HepG2 (cell line): ENCODE results near the gene HNRNPA2B1.
"Not testable (repeated sequence)": the region's sequence is repeated elsewhere in the genome, so short reads cannot be mapped to it uniquely, and the experiment has no call there.

ENCODE experiments used
- EEA1 ChIP-seq: sonication (generic); formaldehyde crosslinking; IDR thresholded peaks from 2 replicates; pipeline ENCODE4 v1.5.1; 2020; ENCODE audit warnings: mild to moderate bottlenecking, missing genetic modification reagents, borderline replicate concordance
- SIN3A ChIP-seq: IDR thresholded peaks from 2 replicates; pipeline ENCODE4 v1.6.1; 2011; ENCODE audit warnings: low read depth, mild to moderate bottlenecking, control low read depth, low read length, borderline replicate concordance
- ZNF317 ChIP-seq: sonication (generic); formaldehyde crosslinking; IDR thresholded peaks from 2 replicates; pipeline ENCODE4 v1.5.0; 2020; ENCODE audit warnings: mild to moderate bottlenecking, missing genetic modification reagents
- TF ChIP-seq, protein P1 (sequence below), 2 experiments: sonication (generic) in 1 of 2; formaldehyde crosslinking in 1 of 2; IDR thresholded peaks; 2 replicates each; pipeline versions ENCODE4 v1.4.0 to v1.6.1; 2016 to 2020; ENCODE audit warnings: borderline replicate concordance in 1 of 2, low read depth in 1 of 2, mild to moderate bottlenecking in 1 of 2, missing genetic modification reagents in 1 of 2

DNA sequence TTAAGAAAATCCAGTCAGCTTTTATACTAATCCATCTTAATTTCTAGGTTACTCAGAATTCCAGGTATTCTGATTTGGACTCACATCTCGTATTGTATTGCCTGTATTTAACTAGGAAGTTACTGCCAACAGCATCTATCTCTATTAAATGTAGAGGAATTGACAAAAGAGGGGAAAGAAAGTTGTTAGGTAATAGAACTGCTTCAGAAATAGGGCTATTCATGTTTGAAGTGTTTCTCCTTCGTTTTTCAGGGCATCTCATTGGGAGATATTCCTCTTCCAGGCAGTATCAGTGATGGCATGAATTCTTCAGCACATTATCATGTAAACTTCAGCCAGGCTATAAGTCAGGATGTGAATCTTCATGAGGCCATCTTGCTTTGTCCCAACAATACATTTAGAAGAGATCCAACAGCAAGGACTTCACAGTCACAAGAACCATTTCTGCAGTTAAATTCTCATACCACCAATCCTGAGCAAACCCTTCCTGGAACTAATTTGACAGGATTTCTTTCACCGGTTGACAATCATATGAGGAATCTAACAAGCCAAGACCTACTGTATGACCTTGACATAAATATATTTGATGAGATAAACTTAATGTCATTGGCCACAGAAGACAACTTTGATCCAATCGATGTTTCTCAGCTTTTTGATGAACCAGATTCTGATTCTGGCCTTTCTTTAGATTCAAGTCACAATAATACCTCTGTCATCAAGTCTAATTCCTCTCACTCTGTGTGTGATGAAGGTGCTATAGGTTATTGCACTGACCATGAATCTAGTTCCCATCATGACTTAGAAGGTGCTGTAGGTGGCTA is 16.1 kb downstream of the HNRNPA2B1 start:
- TF ChIP-seq, protein P1, sequence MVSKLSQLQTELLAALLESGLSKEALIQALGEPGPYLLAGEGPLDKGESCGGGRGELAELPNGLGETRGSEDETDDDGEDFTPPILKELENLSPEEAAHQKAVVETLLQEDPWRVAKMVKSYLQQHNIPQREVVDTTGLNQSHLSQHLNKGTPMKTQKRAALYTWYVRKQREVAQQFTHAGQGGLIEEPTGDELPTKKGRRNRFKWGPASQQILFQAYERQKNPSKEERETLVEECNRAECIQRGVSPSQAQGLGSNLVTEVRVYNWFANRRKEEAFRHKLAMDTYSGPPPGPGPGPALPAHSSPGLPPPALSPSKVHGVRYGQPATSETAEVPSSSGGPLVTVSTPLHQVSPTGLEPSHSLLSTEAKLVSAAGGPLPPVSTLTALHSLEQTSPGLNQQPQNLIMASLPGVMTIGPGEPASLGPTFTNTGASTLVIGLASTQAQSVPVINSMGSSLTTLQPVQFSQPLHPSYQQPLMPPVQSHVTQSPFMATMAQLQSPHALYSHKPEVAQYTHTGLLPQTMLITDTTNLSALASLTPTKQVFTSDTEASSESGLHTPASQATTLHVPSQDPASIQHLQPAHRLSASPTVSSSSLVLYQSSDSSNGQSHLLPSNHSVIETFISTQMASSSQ (IDR thresholded peaks at IDR 0.05; ENCODE audit: low read depth), result not testable (repeated sequence)
- TF ChIP-seq, protein P1 (CRISPR knock-in tag; IDR thresholded peaks at IDR 0.05; ENCODE audit: borderline replicate concordance), result not testable (repeated sequence)
- TF ChIP-seq SIN3A; ZNF317 (CRISPR knock-in tag); EEA1: not testable (repeated sequence)
